ENCODE results near the gene SLC2A9. TPM values are rescaled to one million over a fixed set of nuclear protein-coding genes. Genes with fewer than 3 reads are reported as not detected.

SLC2A9 gene
- total RNA-seq, 1 donor from 2014 or later, result not detected

DNA sequence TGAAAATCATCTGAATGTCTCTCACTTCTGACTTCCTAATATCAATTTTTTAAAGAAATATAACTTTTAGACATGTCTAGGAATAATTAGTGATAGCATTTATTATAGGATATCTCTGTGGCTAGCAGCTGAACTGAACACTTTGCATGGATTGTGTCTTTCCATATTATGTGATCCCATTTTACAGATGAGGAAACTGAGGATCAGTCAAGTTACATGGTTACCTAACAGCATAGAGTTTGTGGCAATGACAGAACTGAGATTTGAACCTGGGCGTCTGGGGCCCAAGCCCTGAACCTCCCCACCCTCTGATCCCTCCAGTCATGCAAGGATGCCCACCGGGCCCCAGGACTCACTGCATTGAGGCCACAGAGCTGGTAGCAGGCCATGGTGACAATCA is 101.3 kb downstream of the SLC2A9 start:
- Mint-ChIP-seq H3K36me3 (ENCODE audit: unreplicated experiment) (no peaks in the 10 kb centered on the region), H3K4me3 (ENCODE audit: unreplicated experiment) (no peak overlapping the region), H3K4me1 (ENCODE audit: low read depth, unreplicated experiment) (peaks cover 1% of the 10 kb centered on the region), H3K27ac (ENCODE audit: unreplicated experiment) (no peak overlapping the region), H3K9me3 (ENCODE audit: unreplicated experiment) (peaks cover 6% of the 10 kb centered on the region), H3K27me3 (ENCODE audit: unreplicated experiment) (peaks cover 2% of the 10 kb centered on the region)
- TF ChIP-seq CTCF (IDR thresholded peaks at IDR 0.05; ENCODE audit: partially characterized antibody, unreplicated experiment), result no peak
- DNase-seq, result no peak

DNA sequence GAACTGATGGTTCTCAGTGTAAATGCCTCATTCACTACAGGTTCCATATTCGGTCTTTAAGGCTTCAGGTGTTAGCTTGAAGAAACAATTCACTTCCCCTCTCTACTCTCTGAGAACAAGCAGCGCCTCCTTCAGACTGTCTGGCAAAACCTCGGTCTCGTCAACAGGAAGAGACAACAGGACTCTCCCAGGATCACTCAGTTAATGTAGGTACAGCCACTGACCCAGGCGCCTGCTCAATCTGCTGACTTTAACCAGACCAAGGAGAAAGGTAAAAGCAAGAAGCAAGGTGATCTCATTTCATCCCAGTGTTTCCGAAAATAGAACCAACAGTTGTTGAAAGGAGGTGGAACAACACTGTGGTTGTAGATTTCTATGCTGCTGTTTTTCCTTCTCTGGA is 102.2 kb downstream of the SLC2A9 start:
- Mint-ChIP-seq H3K27ac (ENCODE audit: unreplicated experiment) (no peak overlapping the region), H3K27me3 (ENCODE audit: unreplicated experiment) (peaks cover 2% of the 10 kb centered on the region), H3K4me3 (ENCODE audit: unreplicated experiment) (no peak overlapping the region), H3K4me1 (ENCODE audit: low read depth, unreplicated experiment) (peaks cover 1% of the 10 kb centered on the region), H3K9me3 (ENCODE audit: unreplicated experiment) (peaks cover 2% of the 10 kb centered on the region), H3K36me3 (ENCODE audit: unreplicated experiment) (no peaks in the 10 kb centered on the region)
- no peak for TF ChIP-seq CTCF (IDR thresholded peaks at IDR 0.05; ENCODE audit: partially characterized antibody, unreplicated experiment)
- DNase-seq, result no peak

DNA sequence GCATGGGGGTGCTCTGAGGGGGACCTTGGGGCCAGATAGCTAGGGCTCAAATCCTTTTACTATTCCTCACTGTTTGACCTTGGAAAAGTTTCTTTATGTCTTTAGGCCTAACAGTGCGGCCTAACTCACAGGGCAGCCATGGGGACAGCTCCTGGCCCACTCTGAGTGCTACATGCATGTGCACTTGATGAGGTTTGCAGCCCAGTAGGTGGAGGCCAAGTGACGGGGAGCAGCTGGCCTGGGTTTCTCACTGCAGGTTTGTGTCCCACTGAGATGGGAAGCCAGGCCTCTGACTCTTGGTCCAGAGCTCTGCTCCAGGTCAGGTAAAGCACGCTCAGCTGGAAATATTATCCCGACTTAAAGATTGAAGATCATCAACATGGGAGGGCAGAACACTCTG is 102.8 kb downstream of the SLC2A9 start:
- Mint-ChIP-seq H3K4me1 (ENCODE audit: low read depth, unreplicated experiment) (peaks cover 1% of the 10 kb centered on the region), H3K36me3 (ENCODE audit: unreplicated experiment) (no peaks in the 10 kb centered on the region), H3K9me3 (ENCODE audit: unreplicated experiment) (peaks cover 2% of the 10 kb centered on the region), H3K27me3 (ENCODE audit: unreplicated experiment) (peaks cover 2% of the 10 kb centered on the region), H3K27ac (ENCODE audit: unreplicated experiment) (no peak overlapping the region), H3K4me3 (ENCODE audit: unreplicated experiment) (no peak overlapping the region)
- DNase-seq, result no peak
- no peak for TF ChIP-seq CTCF (IDR thresholded peaks at IDR 0.05; ENCODE audit: partially characterized antibody, unreplicated experiment)

GRCh38 chr4:9916937-9917336 is 104.4 kb downstream of the SLC2A9 start:
- Mint-ChIP-seq H3K9me3 (ENCODE audit: unreplicated experiment) (peaks cover 2% of the 10 kb centered on the region), H3K27me3 (ENCODE audit: unreplicated experiment) (peaks cover 2% of the 10 kb centered on the region), H3K27ac (ENCODE audit: unreplicated experiment) (no peak overlapping the region), H3K4me3 (ENCODE audit: unreplicated experiment) (no peak overlapping the region), H3K4me1 (ENCODE audit: low read depth, unreplicated experiment) (peaks cover under 1% of the 10 kb centered on the region), H3K36me3 (ENCODE audit: unreplicated experiment) (no peaks in the 10 kb centered on the region)
- DNase-seq, result no peak
- TF ChIP-seq CTCF (IDR thresholded peaks at IDR 0.05; ENCODE audit: partially characterized antibody, unreplicated experiment), result no peak

DNA sequence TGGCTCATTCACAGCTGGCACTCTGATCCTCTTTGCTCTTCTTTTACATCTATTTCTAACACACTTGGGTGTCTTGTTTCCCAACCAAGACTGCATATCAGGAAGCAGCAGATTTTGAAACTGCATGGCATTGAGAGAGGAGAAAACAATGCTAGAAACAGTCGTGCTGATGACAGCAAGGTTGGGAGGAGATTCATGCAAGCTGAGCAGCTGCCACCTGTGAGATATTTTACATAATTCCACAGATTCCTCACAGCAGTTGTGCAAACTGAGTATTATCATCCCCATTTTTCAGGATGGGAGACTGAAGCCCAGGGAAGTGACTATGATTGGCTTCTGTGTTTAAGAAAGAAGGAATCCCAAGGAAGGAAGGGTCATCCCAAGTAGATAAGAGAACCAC is 105.0 kb downstream of the SLC2A9 start:
- no peak for TF ChIP-seq CTCF (IDR thresholded peaks at IDR 0.05; ENCODE audit: partially characterized antibody, unreplicated experiment)
- no peak for DNase-seq
- Mint-ChIP-seq H3K9me3 (ENCODE audit: unreplicated experiment) (peaks cover 2% of the 10 kb centered on the region), H3K27me3 (ENCODE audit: unreplicated experiment) (peaks cover 2% of the 10 kb centered on the region), H3K4me3 (ENCODE audit: unreplicated experiment) (no peak overlapping the region), H3K27ac (ENCODE audit: unreplicated experiment) (no peak overlapping the region), H3K36me3 (ENCODE audit: unreplicated experiment) (no peaks in the 10 kb centered on the region), H3K4me1 (ENCODE audit: low read depth, unreplicated experiment) (no peaks in the 10 kb centered on the region)

Measured in glutamatergic neuron (in vitro differentiated cells).